DOHH2 (cell line): ENCODE results near the gene C1orf87.

Source experiments
- EZH2phosphoT487 ChIP-seq: fragments of 200-600 bp; sonication (generic); IDR thresholded peaks from 2 replicates; pipeline ENCODE4 v1.6.1; 2017; ENCODE audit warnings: borderline replicate concordance, mild to moderate bottlenecking, antibody characterized with exemption, low read length, moderate library complexity, mixed read lengths
- TF ChIP-seq, protein P1 (sequence below): fragments of 200-600 bp; sonication (generic); IDR thresholded peaks from one replicate; pipeline ENCODE4 v1.5.1; 2014; ENCODE audit warnings: antibody characterized with exemption, mild to moderate bottlenecking, low read depth, low read length; ENCODE audit not compliant: poor library complexity, severe bottlenecking

DNA sequence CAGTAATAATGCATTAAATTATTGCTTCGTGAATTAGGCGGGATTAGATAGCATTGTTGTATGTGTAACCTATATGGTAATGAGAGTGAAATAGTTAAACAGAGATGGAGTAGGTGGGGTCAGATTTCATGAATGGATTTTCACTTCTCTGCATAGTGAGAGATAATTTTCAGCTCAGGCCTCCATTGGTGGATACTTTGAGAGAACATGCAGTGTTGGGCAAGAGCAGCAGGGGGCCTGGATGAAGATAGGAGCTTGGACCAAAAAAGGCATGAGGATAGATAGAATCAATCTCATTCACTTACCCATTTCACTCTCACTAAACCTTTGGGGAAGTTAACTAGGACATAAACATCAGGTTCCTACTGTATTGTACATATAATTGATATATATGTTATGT is 39.5 kb upstream of the C1orf87 start:
- TF ChIP-seq, protein P1, sequence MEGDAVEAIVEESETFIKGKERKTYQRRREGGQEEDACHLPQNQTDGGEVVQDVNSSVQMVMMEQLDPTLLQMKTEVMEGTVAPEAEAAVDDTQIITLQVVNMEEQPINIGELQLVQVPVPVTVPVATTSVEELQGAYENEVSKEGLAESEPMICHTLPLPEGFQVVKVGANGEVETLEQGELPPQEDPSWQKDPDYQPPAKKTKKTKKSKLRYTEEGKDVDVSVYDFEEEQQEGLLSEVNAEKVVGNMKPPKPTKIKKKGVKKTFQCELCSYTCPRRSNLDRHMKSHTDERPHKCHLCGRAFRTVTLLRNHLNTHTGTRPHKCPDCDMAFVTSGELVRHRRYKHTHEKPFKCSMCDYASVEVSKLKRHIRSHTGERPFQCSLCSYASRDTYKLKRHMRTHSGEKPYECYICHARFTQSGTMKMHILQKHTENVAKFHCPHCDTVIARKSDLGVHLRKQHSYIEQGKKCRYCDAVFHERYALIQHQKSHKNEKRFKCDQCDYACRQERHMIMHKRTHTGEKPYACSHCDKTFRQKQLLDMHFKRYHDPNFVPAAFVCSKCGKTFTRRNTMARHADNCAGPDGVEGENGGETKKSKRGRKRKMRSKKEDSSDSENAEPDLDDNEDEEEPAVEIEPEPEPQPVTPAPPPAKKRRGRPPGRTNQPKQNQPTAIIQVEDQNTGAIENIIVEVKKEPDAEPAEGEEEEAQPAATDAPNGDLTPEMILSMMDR = no peak
- TF ChIP-seq EZH2phosphoT487 = no peak
